ENCODE data around the gene SATB1.

The SATB1 gene

GRCh38 chr3:18419232-18419631 lies 5.9 kb downstream of the SATB1 start (continued):
- no peak for TF ChIP-seq ZNF112 (tag by site-specific recombination; IDR thresholded peaks at IDR 0.05)
- no peak for TF ChIP-seq ZNF830 (tag by site-specific recombination; IDR thresholded peaks at IDR 0.05; ENCODE audit: low read depth)
- TF ChIP-seq SP7 (tag by site-specific recombination; IDR thresholded peaks at IDR 0.05), result 0 out of 2 replicates have a peak, but pooled peaks have one; percentile 14
- no peak for TF ChIP-seq ZNF660 (tag by site-specific recombination; IDR thresholded peaks at IDR 0.05)
- no peak for TF ChIP-seq ZFP37 (tag by site-specific recombination; IDR thresholded peaks at IDR 0.05)
- TF ChIP-seq ZNF664 (tag by site-specific recombination; IDR thresholded peaks at IDR 0.05), result peak; percentile 4; the same call in 1 of the 2 replicates

DNA sequence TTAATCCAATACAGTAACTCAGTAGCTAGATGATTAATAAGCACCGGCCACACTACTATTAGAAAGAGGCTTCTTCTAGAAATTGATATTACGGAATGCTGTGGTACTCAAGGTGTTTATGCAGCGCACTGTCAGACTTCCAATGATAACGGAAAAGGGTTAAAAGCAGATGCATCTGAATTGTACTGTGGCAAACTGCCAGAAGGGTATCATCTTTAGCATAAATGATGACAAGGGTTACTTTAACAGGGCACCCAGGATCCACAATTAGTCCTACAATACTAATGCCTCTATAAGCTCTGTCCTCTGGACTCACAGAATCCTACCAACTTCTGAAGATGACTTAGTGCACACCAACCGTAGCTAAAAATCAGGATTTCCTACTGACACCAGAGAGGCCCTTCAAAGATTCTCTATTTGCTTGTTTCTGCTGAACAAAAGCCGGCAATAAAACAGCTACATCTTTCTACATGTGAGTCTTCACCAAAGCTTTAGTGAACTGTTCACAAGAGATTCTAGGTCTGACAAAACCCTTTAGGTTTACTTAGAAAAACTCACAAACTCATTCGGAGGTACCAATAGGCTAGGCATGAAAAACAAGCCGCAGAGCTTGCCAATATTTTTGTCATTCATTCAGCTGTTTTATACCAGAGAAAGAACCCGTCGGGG lies 7.1 kb downstream of the SATB1 start:
- peaks cover 0 to 24% of the 10 kb centered on the region in 2 experiments; a peak in 2 of 3 replicates for H3K36me3 ChIP-seq (ENCODE audit: control insufficient read depth in 2 of 2, insufficient read depth in 1 of 2, low read length in 2 of 2)
- H3K27ac ChIP-seq (ENCODE audit: extremely low read depth, low read depth, low read length), result no peak overlapping the region
- ChIA-PET CTCF (interaction anchor here (1.5 kb wide), 1 partner anchor 11 kb away, joined by 3 read pairs; no protein-coding TSS in a partner anchor), POLR2A (no interaction called here)
- peaks cover 12% of the 10 kb centered on the region for H3K4me1 ChIP-seq (ENCODE audit: control insufficient read depth, insufficient read depth, low read length)
- no peak overlapping the region for H3K4me3 ChIP-seq (ENCODE audit: low read depth, low read length)
- TF ChIP-seq ZNF248 (tag by site-specific recombination; IDR thresholded peaks at IDR 0.05), result no peak
- TF ChIP-seq ZSCAN4 (tag by site-specific recombination; IDR thresholded peaks at IDR 0.05), result no peak
- TF ChIP-seq ZNF664 (tag by site-specific recombination; IDR thresholded peaks at IDR 0.05), result no peak
- TF ChIP-seq ZNF76 (tag by site-specific recombination; IDR thresholded peaks at IDR 0.05; ENCODE audit: borderline replicate concordance, low read depth), result no peak
- no peak for TF ChIP-seq ZNF350 (tag by site-specific recombination; IDR thresholded peaks at IDR 0.05)
- TF ChIP-seq ZNF600 (tag by site-specific recombination; IDR thresholded peaks at IDR 0.05), result no peak
- TF ChIP-seq ZNF670 (tag by site-specific recombination; IDR thresholded peaks at IDR 0.05; ENCODE audit: low read depth), result no peak
- no peak for TF ChIP-seq ZNF514 (tag by site-specific recombination; IDR thresholded peaks at IDR 0.05)
- TF ChIP-seq GLI4 (tag by site-specific recombination; IDR thresholded peaks at IDR 0.05), result no peak
- TF ChIP-seq ZNF155 (tag by site-specific recombination; IDR thresholded peaks at IDR 0.05), result no peak
- TF ChIP-seq RBAK (tag by site-specific recombination; IDR thresholded peaks at IDR 0.05), result no peak
- no peak for TF ChIP-seq ZNF549 (tag by site-specific recombination; IDR thresholded peaks at IDR 0.05)
- TF ChIP-seq, protein P1, sequence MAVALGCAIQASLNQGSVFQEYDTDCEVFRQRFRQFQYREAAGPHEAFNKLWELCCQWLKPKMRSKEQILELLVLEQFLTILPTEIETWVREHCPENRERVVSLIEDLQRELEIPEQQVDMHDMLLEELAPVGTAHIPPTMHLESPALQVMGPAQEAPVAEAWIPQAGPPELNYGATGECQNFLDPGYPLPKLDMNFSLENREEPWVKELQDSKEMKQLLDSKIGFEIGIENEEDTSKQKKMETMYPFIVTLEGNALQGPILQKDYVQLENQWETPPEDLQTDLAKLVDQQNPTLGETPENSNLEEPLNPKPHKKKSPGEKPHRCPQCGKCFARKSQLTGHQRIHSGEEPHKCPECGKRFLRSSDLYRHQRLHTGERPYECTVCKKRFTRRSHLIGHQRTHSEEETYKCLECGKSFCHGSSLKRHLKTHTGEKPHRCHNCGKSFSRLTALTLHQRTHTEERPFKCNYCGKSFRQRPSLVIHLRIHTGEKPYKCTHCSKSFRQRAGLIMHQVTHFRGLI (tag by site-specific recombination; IDR thresholded peaks at IDR 0.05), result no peak
- no peaks in the 10 kb centered on the region for H3K9me3 ChIP-seq (ENCODE audit: control insufficient read depth, insufficient read depth, low read depth, low read length)

- peaks cover 0 to 24% of the 10 kb centered on the region in 2 experiments; a peak in 2 of 3 replicates for H3K36me3 ChIP-seq (ENCODE audit: control insufficient read depth in 2 of 2, insufficient read depth in 1 of 2, low read length in 2 of 2)
- CTCF ChIA-PET, result interaction anchor here (1.5 kb wide), 1 partner anchor 9 kb away, joined by 3 read pairs; no protein-coding TSS in a partner anchor
- H3K4me3 ChIP-seq (ENCODE audit: low read depth, low read length), result no peak overlapping the region
- no peak overlapping the region for H3K27ac ChIP-seq (ENCODE audit: extremely low read depth, low read depth, low read length)
- no peaks in the 10 kb centered on the region for H3K9me3 ChIP-seq (ENCODE audit: control insufficient read depth, insufficient read depth, low read depth, low read length)
- POLR2A ChIA-PET, result no interaction called here
- no peak for TF ChIP-seq RBAK (tag by site-specific recombination; IDR thresholded peaks at IDR 0.05)
- no peak for TF ChIP-seq ZNF76 (tag by site-specific recombination; IDR thresholded peaks at IDR 0.05; ENCODE audit: borderline replicate concordance, low read depth)
- TF ChIP-seq ZNF747 (tag by site-specific recombination; IDR thresholded peaks at IDR 0.05), result no peak
- no peak for TF ChIP-seq PBX3 (CRISPR knock-in tag; IDR thresholded peaks at IDR 0.05)
- TF ChIP-seq ZNF571 (tag by site-specific recombination; IDR thresholded peaks at IDR 0.05), result no peak
- TF ChIP-seq ZNF239 (tag by site-specific recombination; IDR thresholded peaks at IDR 0.05), result no peak
- no peak for TF ChIP-seq ZNF664 (tag by site-specific recombination; IDR thresholded peaks at IDR 0.05)
- TF ChIP-seq ZNF404 (tag by site-specific recombination; IDR thresholded peaks at IDR 0.05), result no peak
- no peak for TF ChIP-seq ZXDB (tag by site-specific recombination; IDR thresholded peaks at IDR 0.05)
- no peak for TF ChIP-seq ZNF155 (tag by site-specific recombination; IDR thresholded peaks at IDR 0.05)
- no peak for TF ChIP-seq ZNF548 (tag by site-specific recombination; IDR thresholded peaks at IDR 0.05)
- H3K4me1 ChIP-seq (ENCODE audit: control insufficient read depth, insufficient read depth, low read length), result peaks cover 3% of the 10 kb centered on the region
Observed at GRCh38 chr3:18416332-18416731, 8.8 kb downstream of the SATB1 start.
